Chondrocyte (in vitro differentiated cells): ENCODE measurements around the gene CDC6. TPM values are rescaled to one million over a fixed set of nuclear protein-coding genes. Genes with fewer than 3 reads are reported as not detected.
A peak's percentile ranks its signal among the peaks of the same experiment; 100 is the strongest.

ENCODE experiments used
- DNase-seq: peaks from one replicate; pipeline ENCODE4 v3.0.0; 2021; ENCODE audit warnings: mixed read lengths, low spot score
- H3K27ac Mint-ChIP-seq: one replicate; pipeline ENCODE4 v1.8.0; 2021; ENCODE audit warnings: mild to moderate bottlenecking, moderate library complexity, mixed read lengths; ENCODE audit not compliant: unreplicated experiment
- H3K27me3 Mint-ChIP-seq: 2 replicates; pipeline ENCODE4 v1.8.0; 2021; ENCODE audit warnings: low read depth, mixed read lengths
- H3K36me3 Mint-ChIP-seq: 2 replicates; pipeline ENCODE4 v1.8.0; 2021; ENCODE audit warnings: low read depth, mixed read lengths
- H3K4me1 Mint-ChIP-seq: 2 replicates; pipeline ENCODE4 v1.8.0; 2021; ENCODE audit warnings: low read depth, mild to moderate bottlenecking, mixed read lengths
- H3K4me3 Mint-ChIP-seq: one replicate; pipeline ENCODE4 v1.8.0; 2021; ENCODE audit warnings: mild to moderate bottlenecking, moderate library complexity, mixed read lengths; ENCODE audit not compliant: unreplicated experiment
- H3K9me3 Mint-ChIP-seq: 2 replicates; pipeline ENCODE4 v1.8.0; 2021; ENCODE audit warnings: low read depth, mixed read lengths
- CTCF ChIP-seq: fragments of 200-600 bp; sonication (generic); IDR thresholded peaks from 2 replicates; pipeline ENCODE4 v1.5.0; 2021; ENCODE audit warnings: antibody characterized with exemption, mild to moderate bottlenecking, moderate library complexity
- total RNA-seq: library from RNA; stranded (reverse); gene quantifications from 3 replicates; pipeline ENCODE4 v1.2.1, GENCODE V29; 2021

The CDC6 gene
- total RNA-seq, 1 donor from 2014 or later = 9.9 TPM

GRCh38 chr17:40325156-40326013 lies 37.7 kb downstream of the CDC6 start:
- peak; percentile 60 for DNase-seq
- TF ChIP-seq CTCF = no peak
- H3K36me3 Mint-ChIP-seq = no peaks in the 10 kb centered on the region
- H3K27ac Mint-ChIP-seq = peak overlapping the region; percentile 49
- H3K4me1 Mint-ChIP-seq = peaks cover 86% of the 10 kb centered on the region
- no peaks in the 10 kb centered on the region for H3K27me3 Mint-ChIP-seq
- no peak overlapping the region for H3K4me3 Mint-ChIP-seq
- no peaks in the 10 kb centered on the region for H3K9me3 Mint-ChIP-seq

DNA sequence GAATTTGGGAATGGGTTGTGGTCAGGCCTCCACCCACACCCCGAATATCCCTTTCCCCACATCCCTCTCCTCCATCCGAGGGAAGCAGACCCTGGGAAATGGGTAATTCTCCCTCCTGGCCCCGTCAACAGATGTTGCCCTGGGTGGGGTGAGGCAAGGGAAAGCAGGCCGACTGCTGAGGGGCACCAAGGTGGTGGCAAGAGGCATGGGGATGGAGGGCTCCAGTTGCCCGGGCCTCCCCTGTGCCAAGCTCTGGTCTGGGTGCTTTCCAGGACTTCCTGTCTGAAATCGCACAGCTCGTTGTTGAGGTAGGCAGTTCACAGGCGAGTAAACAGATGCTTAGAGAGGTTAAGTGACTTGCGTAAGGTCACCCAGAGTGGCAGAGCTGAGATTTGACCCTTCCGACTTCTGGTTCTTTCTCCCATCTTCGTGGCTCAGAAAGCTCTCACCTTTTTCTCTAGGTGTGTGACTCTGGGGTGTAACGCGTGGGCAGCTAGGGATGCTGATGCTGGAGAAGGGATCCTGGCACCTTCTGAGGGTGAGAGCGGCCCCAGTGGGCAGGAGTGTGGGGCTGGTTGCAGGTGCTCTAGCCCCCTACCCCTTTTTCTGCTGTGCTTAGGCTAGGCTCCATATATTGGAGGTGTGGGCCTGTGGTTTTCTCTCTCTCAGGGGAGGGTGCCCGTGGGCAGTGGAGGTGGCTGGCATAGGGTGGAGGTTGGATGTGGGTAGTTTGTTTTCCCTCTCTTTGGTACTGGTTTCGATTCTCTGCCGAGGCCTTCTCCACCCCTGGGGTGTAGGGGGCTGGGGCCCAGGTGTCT lies 38.5 kb downstream of the CDC6 start:
- no peaks in the 10 kb centered on the region for H3K9me3 Mint-ChIP-seq
- peak overlapping the region; percentile 12 for H3K4me3 Mint-ChIP-seq
- DNase-seq = no peak
- peaks cover 86% of the 10 kb centered on the region for H3K4me1 Mint-ChIP-seq
- peak overlapping the region; percentile 68 for H3K27ac Mint-ChIP-seq
- no peak for TF ChIP-seq CTCF
- H3K36me3 Mint-ChIP-seq = peaks cover 1% of the 10 kb centered on the region
- no peaks in the 10 kb centered on the region for H3K27me3 Mint-ChIP-seq

DNA sequence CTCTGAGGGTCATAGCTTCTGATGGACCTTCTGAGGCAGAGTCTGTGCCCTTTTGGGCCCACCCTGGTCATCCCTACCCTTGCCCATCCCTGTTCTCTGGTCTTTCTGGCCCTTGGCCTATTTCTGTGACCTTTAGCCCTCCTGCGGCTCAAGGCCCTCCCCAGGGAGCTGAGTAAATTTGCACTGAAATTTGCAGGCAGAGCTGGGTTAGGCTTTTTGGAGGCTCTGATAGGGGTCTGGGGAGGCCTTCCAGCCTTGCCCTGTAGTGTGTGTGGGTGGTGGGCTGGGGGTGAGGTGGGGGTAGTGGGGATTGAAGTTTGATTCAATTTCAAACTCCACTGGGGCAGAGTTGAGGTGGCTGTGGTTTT lies 39.1 kb downstream of the CDC6 start:
- no peak for DNase-seq
- TF ChIP-seq CTCF = no peak
- Mint-ChIP-seq H3K9me3 (no peaks in the 10 kb centered on the region), H3K27ac (no peak overlapping the region), H3K4me3 (no peak overlapping the region), H3K27me3 (no peaks in the 10 kb centered on the region), H3K4me1 (peaks cover 86% of the 10 kb centered on the region), H3K36me3 (peaks cover 4% of the 10 kb centered on the region)

DNA sequence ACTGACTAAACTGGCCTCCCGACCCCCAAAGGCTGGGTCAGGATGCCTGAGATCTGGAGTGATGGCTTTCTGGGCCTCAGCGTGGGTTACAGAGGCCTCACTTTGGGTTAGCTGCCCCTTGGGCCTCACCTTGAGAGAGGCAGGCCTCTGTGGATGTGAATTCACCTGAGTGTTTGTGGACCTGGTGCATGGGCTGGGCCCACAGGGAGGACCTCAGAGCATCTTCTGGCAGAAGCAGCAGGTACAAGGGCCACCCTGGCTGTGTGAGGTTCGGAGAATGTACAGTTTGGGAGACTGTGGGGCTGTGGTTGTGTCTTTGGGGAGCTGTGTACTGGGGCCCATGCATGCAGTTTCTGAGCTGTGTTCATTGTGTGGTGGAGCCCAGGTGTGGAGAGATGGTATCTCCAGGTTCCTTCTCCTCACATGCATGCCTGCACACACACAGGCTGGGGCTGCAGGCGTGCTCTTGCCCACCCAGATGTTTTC lies 39.6 kb downstream of the CDC6 start:
- Mint-ChIP-seq H3K4me1 (peaks cover 86% of the 10 kb centered on the region), H3K9me3 (no peaks in the 10 kb centered on the region), H3K27me3 (no peaks in the 10 kb centered on the region), H3K27ac (peak overlapping the region; percentile 36), H3K4me3 (no peak overlapping the region), H3K36me3 (peaks cover 4% of the 10 kb centered on the region)
- TF ChIP-seq CTCF = no peak
- DNase-seq = no peak

- Mint-ChIP-seq H3K4me1 (peaks cover 86% of the 10 kb centered on the region), H3K36me3 (peaks cover 4% of the 10 kb centered on the region), H3K9me3 (no peaks in the 10 kb centered on the region), H3K27me3 (no peaks in the 10 kb centered on the region), H3K27ac (peak overlapping the region; percentile 17), H3K4me3 (no peak overlapping the region)
- no peak for TF ChIP-seq CTCF
- DNase-seq = no peak
Measured at GRCh38 chr17:40327735-40328385, 40.2 kb downstream of the CDC6 start.
